Sigmoid colon (tissue), 7 donors: ENCODE results near the gene BOD1L2. TPM values are rescaled to one million over a fixed set of nuclear protein-coding genes. Genes with fewer than 3 reads are reported as not detected.

Experiments
- DNase-seq: peaks from one replicate; pipeline ENCODE4 v3.0.0-alpha.2; 2019
- H3K27ac ChIP-seq, 4 donors: fragments of 200-600 bp; sonication (generic); one replicate each; pipeline ENCODE4 v1.5.1; 2016 to 2019; ENCODE audit warnings: mild to moderate bottlenecking in 1 of 4
- H3K27me3 ChIP-seq, 3 donors: fragments of 200-600 bp; sonication (generic); one replicate each; pipeline ENCODE4 v1.5.1; 2019; ENCODE audit warnings: mild to moderate bottlenecking in 1 of 3
- H3K36me3 ChIP-seq, 4 donors: fragments of 200-600 bp; sonication (generic); one replicate each; pipeline ENCODE4 v1.5.1; 2016 to 2019
- H3K4me1 ChIP-seq, 4 donors: fragments of 200-600 bp; sonication (generic); one replicate each; pipeline ENCODE4 v1.5.1; 2017 to 2019
- H3K4me3 ChIP-seq, 4 donors: fragments of 200-600 bp; sonication (generic); one replicate each; pipeline ENCODE4 v1.5.1; 2017 to 2019; ENCODE audit warnings: mild to moderate bottlenecking in 2 of 4, moderate library complexity in 1 of 4
- H3K9me3 ChIP-seq, 4 donors: fragments of 200-600 bp in 3 of 4; sonication (generic) in 3 of 4; one replicate each; pipeline versions ENCODE4 v1.5.1 to v1.6.1; 2013 to 2019
- CTCF ChIP-seq, 4 experiments: fragments of 450-650 bp in 3 of 4; fragments of 200-600 bp in 1 of 4; IDR thresholded peaks; one replicate each; pipeline ENCODE4 v1.5.1; 2016 to 2019; ENCODE audit warnings: antibody characterized with exemption in 4 of 4, mild to moderate bottlenecking in 3 of 4, moderate library complexity in 2 of 4
- EP300 ChIP-seq, 4 donors: sonication (generic); formaldehyde crosslinking; IDR thresholded peaks; one replicate each; pipeline ENCODE4 v1.6.1; 2017; ENCODE audit warnings: antibody characterized with exemption in 4 of 4
- POLR2A ChIP-seq, 2 donors: fragments of 450-650 bp; IDR thresholded peaks; one replicate each; pipeline ENCODE4 v1.6.1; 2016; ENCODE audit warnings: antibody characterized with exemption in 2 of 2, mild to moderate bottlenecking in 2 of 2, moderate library complexity in 2 of 2
- POLR2AphosphoS5 ChIP-seq, 4 donors: sonication (generic); formaldehyde crosslinking; IDR thresholded peaks; one replicate each; pipeline ENCODE4 v1.6.1; 2017; ENCODE audit warnings: antibody characterized with exemption in 4 of 4
- WGBS, 2 donors: extraction: QIAGEN DNeasy Blood & Tissue Kit; methylation state at CpG; one replicate each; pipeline ENCODE4 v1.1.7; 2013; 5-methylcytosine and 5-hydroxymethylcytosine counted together
- intact Hi-C: fragments of 100-400 bp; cut with DNase I; formaldehyde crosslinking; loops from one replicate; pipeline ENCODE4 v1.15.1; 2023
- polyA plus RNA-seq, 3 donors: library from polyadenylated mRNA; stranded (reverse); fragments of 200-250 nt; gene quantifications; one replicate each; pipeline ENCODE4 v1.2.3, GENCODE V29; 2013
- total RNA-seq, 4 donors: library from RNA; depleted of rRNA; stranded (reverse); fragments of >200 nt; gene quantifications; one replicate each; pipeline ENCODE4 v1.1.0, GENCODE V29; 2016
- donor health status: healthy with polysubstance abuse.
- donor health status: Bipolar disorder and iron deficiency.
- donor health status: healthy.

Gene BOD1L2
- total RNA-seq (not detected), polyA plus RNA-seq (not detected)

GRCh38 chr18:57146956-57147636 lies at the start of gene BOD1L2:
Gene BOD1L2 (plus strand): TSS chr18:57147087. CDS start chr18:57147313, 226 bp downstream.
- WGBS, 2 donors, result 95 to 96% methylated on average over 50 of the region's 50 CpGs
- Histone ChIP-seq H3K4me1 (peaks cover 0 to 9% (median 3%) of the 10 kb centered on the region in 4 donors), H3K36me3 (no peaks in the 10 kb centered on the region), H3K27me3 (peaks cover 0 to 7% (median 0%) of the 10 kb centered on the region in 3 donors), H3K4me3 (no peak within 1 kb of the TSS), H3K9me3 (no peaks in the 10 kb centered on the region), H3K27ac (no peak within 1 kb of the TSS)
- TF ChIP-seq POLR2A (IDR thresholded peaks at IDR 0.05) (no peak), CTCF (IDR thresholded peaks at IDR 0.05) (no peak), POLR2AphosphoS5 (IDR thresholded peaks at IDR 0.05) (no peak), EP300 (IDR thresholded peaks at IDR 0.05) (no peak)
- DNase-seq, result no peak
- intact Hi-C loops, result no loop called here

- Histone ChIP-seq H3K36me3 (no peaks in the 10 kb centered on the region), H3K27me3 (no peaks in the 10 kb centered on the region), H3K4me3 (no peak overlapping the region), H3K9me3 (peaks cover 0 to 3% (median 0%) of the 10 kb centered on the region in 4 donors), H3K27ac (no peak overlapping the region), H3K4me1 (no peaks in the 10 kb centered on the region)
- 62 to 63% methylated on average over 4 of the region's 4 CpGs for WGBS, 2 donors
- intact Hi-C loops, result no loop called here
- TF ChIP-seq EP300 (IDR thresholded peaks at IDR 0.05), result no peak
- TF ChIP-seq CTCF (IDR thresholded peaks at IDR 0.05), result no peak
- no peak for TF ChIP-seq POLR2AphosphoS5 (IDR thresholded peaks at IDR 0.05)
- TF ChIP-seq POLR2A (IDR thresholded peaks at IDR 0.05), result no peak
- no peak for DNase-seq
Measured at GRCh38 chr18:57107140-57107832, 39.6 kb upstream of the BOD1L2 start.

- Histone ChIP-seq H3K4me3 (no peak overlapping the region), H3K4me1 (no peaks in the 10 kb centered on the region), H3K9me3 (peaks cover 0 to 3% (median 0%) of the 10 kb centered on the region in 4 donors), H3K27me3 (no peaks in the 10 kb centered on the region), H3K36me3 (no peaks in the 10 kb centered on the region), H3K27ac (no peak overlapping the region)
- TF ChIP-seq CTCF (IDR thresholded peaks at IDR 0.05), result no peak
- no peak for TF ChIP-seq EP300 (IDR thresholded peaks at IDR 0.05)
- no peak for TF ChIP-seq POLR2AphosphoS5 (IDR thresholded peaks at IDR 0.05)
- no peak for TF ChIP-seq POLR2A (IDR thresholded peaks at IDR 0.05)
- 63 to 76% methylated on average over 4 of the region's 4 CpGs for WGBS, 2 donors
- no peak for DNase-seq
- intact Hi-C loops, result no loop called here
Measured at GRCh38 chr18:57110290-57110689, 36.6 kb upstream of the BOD1L2 start.

GRCh38 chr18:57113799-57114420 lies 33.0 kb upstream of the BOD1L2 start:
- TF ChIP-seq CTCF (IDR thresholded peaks at IDR 0.05), result no peak
- TF ChIP-seq EP300 (IDR thresholded peaks at IDR 0.05), result no peak
- no peak for TF ChIP-seq POLR2AphosphoS5 (IDR thresholded peaks at IDR 0.05)
- no peak for TF ChIP-seq POLR2A (IDR thresholded peaks at IDR 0.05)
- Histone ChIP-seq H3K27me3 (no peaks in the 10 kb centered on the region), H3K36me3 (no peaks in the 10 kb centered on the region), H3K27ac (no peak overlapping the region), H3K4me1 (no peaks in the 10 kb centered on the region), H3K4me3 (no peak overlapping the region), H3K9me3 (no peaks in the 10 kb centered on the region)
- intact Hi-C loops, result no loop called here
- WGBS, 2 donors, result 61 to 76% methylated on average over 4 of the region's 4 CpGs
- no peak for DNase-seq
